ENCODE results near the gene ZNF496. TPM values are rescaled to one million over a fixed set of nuclear protein-coding genes. Genes with fewer than 3 reads are reported as not detected.
"Not testable (repeated sequence)": the region's sequence is repeated elsewhere in the genome, so short reads cannot be mapped to it uniquely, and the experiment has no call there.

Gene ZNF496
- total RNA-seq, 1 donor from 2014 or later = 43.9 TPM

DNA sequence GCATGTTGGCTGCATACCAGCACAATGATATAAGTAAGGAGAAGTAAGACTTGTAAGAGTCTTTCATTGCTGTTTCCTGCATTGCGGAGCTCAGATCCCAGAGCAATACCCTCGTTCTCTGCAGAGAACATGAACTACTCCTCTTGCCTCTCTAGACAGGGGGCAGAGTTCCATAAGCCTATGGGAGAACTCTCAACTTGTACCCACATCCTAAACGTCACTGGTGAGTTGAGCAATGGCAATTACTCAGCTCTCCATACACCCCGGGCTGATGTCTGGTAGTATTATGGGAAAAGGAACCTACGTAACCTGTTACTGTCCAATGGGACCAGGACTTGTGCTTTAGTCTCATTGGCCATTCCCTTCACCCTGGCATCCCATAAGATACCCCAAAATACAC is 27.3 kb upstream of the ZNF496 start:
- no peak for DNase-seq (ENCODE audit: low read depth)
- TF ChIP-seq, protein P1, sequence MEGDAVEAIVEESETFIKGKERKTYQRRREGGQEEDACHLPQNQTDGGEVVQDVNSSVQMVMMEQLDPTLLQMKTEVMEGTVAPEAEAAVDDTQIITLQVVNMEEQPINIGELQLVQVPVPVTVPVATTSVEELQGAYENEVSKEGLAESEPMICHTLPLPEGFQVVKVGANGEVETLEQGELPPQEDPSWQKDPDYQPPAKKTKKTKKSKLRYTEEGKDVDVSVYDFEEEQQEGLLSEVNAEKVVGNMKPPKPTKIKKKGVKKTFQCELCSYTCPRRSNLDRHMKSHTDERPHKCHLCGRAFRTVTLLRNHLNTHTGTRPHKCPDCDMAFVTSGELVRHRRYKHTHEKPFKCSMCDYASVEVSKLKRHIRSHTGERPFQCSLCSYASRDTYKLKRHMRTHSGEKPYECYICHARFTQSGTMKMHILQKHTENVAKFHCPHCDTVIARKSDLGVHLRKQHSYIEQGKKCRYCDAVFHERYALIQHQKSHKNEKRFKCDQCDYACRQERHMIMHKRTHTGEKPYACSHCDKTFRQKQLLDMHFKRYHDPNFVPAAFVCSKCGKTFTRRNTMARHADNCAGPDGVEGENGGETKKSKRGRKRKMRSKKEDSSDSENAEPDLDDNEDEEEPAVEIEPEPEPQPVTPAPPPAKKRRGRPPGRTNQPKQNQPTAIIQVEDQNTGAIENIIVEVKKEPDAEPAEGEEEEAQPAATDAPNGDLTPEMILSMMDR (conservative IDR thresholded peaks at IDR 0.05; ENCODE audit: low read depth, low read length) = no peak
- H3K4me3 ChIP-seq (ENCODE audit: low read depth, low read length) = no peak overlapping the region

DNA sequence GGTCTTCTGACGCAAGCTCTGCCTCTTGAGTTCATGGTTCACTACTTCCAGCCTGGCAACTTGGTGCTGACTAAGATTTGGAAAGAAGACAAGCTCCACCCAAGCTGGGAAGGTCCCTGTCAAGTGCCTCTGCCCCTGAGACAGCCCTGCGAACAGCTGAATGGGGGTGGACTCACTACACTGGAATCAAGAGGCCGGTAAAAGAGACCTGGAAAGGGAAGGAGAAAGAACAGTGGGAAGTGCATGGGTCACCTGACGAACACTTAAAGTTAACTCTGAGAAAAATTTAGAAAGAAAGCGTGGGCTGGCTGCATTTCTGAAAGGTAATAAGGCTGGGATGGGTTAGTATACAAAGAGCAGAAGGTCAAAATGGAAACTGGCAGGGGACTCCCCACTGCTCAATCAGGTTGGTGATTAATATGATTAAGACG is 26.1 kb upstream of the ZNF496 start:
- peak; percentile 86 for DNase-seq (ENCODE audit: low read depth)
- no peak overlapping the region for H3K4me3 ChIP-seq (ENCODE audit: low read depth, low read length)
- TF ChIP-seq, protein P1 (conservative IDR thresholded peaks at IDR 0.05; ENCODE audit: low read depth, low read length) = no peak

DNA sequence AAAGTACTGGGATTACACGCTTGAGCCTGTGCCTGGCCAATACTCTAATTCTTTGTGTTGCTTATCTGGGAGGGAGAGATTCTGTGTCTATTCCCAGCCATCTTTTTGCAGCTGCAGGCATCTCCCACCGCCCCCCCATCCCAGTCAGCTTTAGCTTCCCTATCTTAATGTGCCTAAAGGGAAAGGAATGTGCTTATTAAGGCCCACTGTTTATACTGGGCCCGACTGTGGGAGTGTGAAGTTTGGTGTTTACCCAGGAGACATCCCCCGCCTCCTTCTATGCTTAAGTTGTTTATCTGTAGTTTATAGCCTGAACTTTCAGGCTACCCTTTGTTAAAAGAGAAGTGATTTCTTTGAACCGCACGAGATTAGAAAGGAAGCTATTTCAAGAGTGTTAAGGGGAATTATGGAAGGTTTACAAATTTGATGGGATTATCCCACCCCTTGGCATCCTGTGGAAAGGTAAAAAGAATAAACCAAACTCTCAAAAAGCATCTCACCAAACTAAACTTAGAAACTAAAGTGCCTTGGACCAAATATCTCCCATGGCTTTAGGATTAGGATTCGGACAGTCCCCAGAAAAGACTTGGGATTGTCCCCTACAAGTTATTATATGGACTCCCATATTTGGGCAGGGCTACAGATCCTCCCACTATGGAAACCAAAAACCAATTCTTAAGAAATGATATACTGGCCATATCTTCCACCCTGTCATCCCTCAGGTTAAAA is 25.5 kb upstream of the ZNF496 start:
- TF ChIP-seq, protein P1 (conservative IDR thresholded peaks at IDR 0.05; ENCODE audit: low read depth, low read length) = no peak
- no peak overlapping the region for H3K4me3 ChIP-seq (ENCODE audit: low read depth, low read length)
- DNase-seq (ENCODE audit: low read depth) = no peak

DNA sequence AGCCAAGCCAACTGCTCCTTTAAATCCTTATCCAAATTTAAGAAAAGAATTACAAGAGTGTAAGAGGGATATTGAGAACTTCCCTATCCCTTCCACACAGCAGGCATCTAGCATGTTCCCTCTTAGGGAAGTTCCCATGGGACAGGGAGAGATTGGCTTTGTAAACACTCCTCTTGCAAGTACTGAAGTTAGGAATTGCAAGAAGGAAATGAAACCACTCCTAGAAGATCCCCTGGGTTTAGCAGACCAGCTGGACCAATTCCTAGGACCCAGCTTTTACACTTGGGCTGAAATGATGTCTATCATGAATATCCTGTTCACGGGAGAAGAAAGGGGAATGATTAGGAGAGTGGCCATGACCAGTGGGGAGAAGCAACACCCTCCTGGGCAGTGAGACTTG is 23.5 kb upstream of the ZNF496 start:
- not testable (repeated sequence) for DNase-seq (ENCODE audit: low read depth); H3K4me3 ChIP-seq (ENCODE audit: low read depth, low read length)

DNA sequence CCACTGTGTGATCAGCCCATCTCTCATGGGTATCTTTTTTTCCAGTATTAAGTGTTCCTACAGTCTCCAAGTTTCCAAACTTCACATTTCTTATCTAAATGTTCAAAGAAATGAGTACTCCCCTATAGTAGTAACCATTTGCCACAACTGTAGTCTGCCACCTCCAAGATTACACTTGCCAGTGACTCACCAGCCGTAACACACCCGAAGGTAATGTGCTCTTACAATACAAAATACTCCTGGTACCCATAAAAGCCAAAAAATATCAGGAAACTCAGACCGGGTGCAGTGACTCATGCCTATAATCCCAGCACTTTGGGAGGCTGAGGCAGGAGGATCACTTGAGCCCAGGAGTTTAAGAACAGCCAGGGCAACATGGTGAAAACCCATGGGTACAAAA is 20.5 kb upstream of the ZNF496 start:
- TF ChIP-seq, protein P1 (conservative IDR thresholded peaks at IDR 0.05; ENCODE audit: low read depth, low read length) = no peak
- no peak overlapping the region for H3K4me3 ChIP-seq (ENCODE audit: low read depth, low read length)
- DNase-seq (ENCODE audit: low read depth) = no peak

DNA sequence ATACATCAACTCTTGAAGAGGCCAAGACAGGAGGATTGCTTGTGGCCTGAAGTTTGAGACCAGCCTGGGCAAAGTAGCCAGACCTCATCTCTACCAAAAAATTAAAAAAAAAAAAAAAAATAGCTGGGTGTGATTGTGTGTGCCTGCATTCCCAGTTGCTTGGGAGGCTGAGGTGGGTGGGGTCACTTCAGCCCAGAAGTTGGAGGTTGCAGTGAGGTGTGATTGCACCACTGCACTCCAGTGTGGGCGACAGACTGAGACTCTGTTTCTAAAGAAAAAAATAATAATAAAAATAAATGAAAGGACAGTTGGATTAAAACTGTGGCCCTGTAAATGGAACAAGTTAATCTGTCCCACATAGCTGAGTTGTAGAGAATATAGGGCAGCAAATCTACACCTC is 18.9 kb upstream of the ZNF496 start:
- no peak for DNase-seq (ENCODE audit: low read depth)
- TF ChIP-seq, protein P1 (conservative IDR thresholded peaks at IDR 0.05; ENCODE audit: low read depth, low read length) = no peak

DNA sequence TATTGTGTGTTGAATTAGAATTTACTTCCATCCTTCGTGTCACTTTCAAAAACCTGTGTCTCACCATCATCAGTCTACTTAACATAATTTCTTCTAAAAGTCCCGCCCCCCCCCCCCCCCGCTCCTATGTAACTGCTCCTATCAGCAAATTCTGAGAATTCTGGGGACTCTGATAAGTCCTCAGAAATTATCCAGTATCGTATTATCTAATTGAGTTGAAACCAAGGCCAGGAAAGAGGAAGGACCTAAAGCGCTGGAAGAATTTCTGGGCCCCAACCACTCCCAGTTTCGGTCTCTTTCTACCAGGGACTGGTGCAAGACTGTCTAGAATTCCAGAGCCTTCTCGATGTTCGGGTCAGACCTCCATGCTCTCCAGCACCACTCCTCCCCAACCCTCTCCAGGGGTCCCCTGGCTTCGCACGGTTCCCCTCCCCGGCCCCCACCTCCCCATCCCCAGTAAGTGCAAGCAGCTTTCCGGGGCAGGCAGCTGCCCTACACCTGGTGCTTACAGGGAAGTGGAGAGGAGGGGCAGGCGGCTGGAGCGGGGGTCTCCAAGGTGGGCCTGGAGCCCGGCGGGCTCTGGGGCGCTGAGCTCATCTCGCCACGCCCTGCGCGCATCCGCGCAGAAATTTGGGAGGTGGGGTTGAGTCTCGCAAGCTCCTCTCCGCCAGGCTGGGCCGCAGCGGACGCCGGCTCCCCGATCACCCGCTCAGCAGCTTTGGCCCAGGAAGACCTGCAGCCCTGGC is 16.0 kb upstream of the ZNF496 start:
- no peak for DNase-seq (ENCODE audit: low read depth)
- TF ChIP-seq, protein P1 (conservative IDR thresholded peaks at IDR 0.05; ENCODE audit: low read depth, low read length) = no peak
- peak overlapping the region; percentile 21 for H3K4me3 ChIP-seq (ENCODE audit: low read depth, low read length)

More for the DNA sequence above, 18.9 kb upstream of the ZNF496 start:
- no peak overlapping the region for H3K4me3 ChIP-seq (ENCODE audit: low read depth, low read length)
